Lung (tissue), 12 donors: ENCODE measurements around the gene GLUL. TPM values are rescaled to one million over a fixed set of nuclear protein-coding genes. Genes with fewer than 3 reads are reported as not detected.
"Not testable (repeated sequence)": the region's sequence is repeated elsewhere in the genome, so short reads cannot be mapped to it uniquely, and the experiment has no call there.

Experiments used
- ATAC-seq: fragments of 200-7000 bp; cut with Tn5 transposase; one replicate; pipeline ENCODE4 v1.9.1; 2020; ENCODE audit warnings: moderate number of reproducible peaks; ENCODE audit not compliant: insufficient read depth, low FRiP score
- DNase-seq, 3 donors: peaks; one replicate each; pipeline ENCODE4 v3.0.0-alpha.2; 2013 to 2017
- H3K27ac ChIP-seq, 2 donors: one replicate each; pipeline ENCODE4 v1.5.1; 2013; ENCODE audit warnings: mild to moderate bottlenecking in 2 of 2, moderate library complexity in 2 of 2, control low read depth in 1 of 2, inconsistent platforms in 1 of 2, low read depth in 1 of 2, low read length in 1 of 2
- H3K27me3 ChIP-seq, 3 donors: one replicate each; pipeline ENCODE4 v1.5.1; 2013; ENCODE audit warnings: low read length in 2 of 3; ENCODE audit not compliant: control insufficient read depth in 3 of 3, insufficient read depth in 3 of 3
- H3K36me3 ChIP-seq, 4 donors: one replicate each; pipeline ENCODE4 v1.5.1; 2013; ENCODE audit warnings: low read length in 4 of 4, mild to moderate bottlenecking in 1 of 4, moderate library complexity in 1 of 4; ENCODE audit not compliant: control insufficient read depth in 4 of 4, insufficient read depth in 4 of 4
- H3K4me1 ChIP-seq, 5 donors: one replicate each; pipeline ENCODE4 v1.5.1; 2013; ENCODE audit warnings: low read length in 5 of 5, mild to moderate bottlenecking in 2 of 5, moderate library complexity in 1 of 5; ENCODE audit not compliant: control insufficient read depth in 5 of 5, insufficient read depth in 5 of 5
- H3K4me3 ChIP-seq: one replicate; pipeline ENCODE4 v1.5.1; 2013; ENCODE audit warnings: mild to moderate bottlenecking, control low read depth, moderate library complexity
- H3K9ac ChIP-seq, 2 donors: one replicate each; pipeline ENCODE4 v1.5.1; 2013; ENCODE audit warnings: low read length in 2 of 2, control low read depth in 1 of 2; ENCODE audit not compliant: insufficient read depth in 1 of 2
- H3K9me3 ChIP-seq, 4 donors: one replicate each; pipeline ENCODE4 v1.5.1; 2013; ENCODE audit warnings: low read length in 3 of 4, mild to moderate bottlenecking in 1 of 4, moderate library complexity in 1 of 4; ENCODE audit not compliant: control insufficient read depth in 4 of 4, insufficient read depth in 3 of 4
- WGBS, 2 donors: extraction: QIAGEN DNeasy Blood & Tissue Kit; methylation state at CpG; one replicate each; pipeline ENCODE4 v1.1.7; 2013; 5-methylcytosine and 5-hydroxymethylcytosine counted together
- polyA plus RNA-seq, 2 donors: library from polyadenylated mRNA; stranded (reverse); fragments of 200-250 nt; gene quantifications; one replicate each; pipeline ENCODE4 v1.2.1, GENCODE V29; 2013
- total RNA-seq, 2 donors: library from RNA; depleted of rRNA in 1 of 2; stranded (reverse); fragments of >200 nt in 1 of 2; gene quantifications; one replicate each; pipeline ENCODE4 v1.2.1, GENCODE V29; 2014 to 2021
- TF ChIP-seq, protein P1 (sequence below): IDR thresholded peaks from 2 replicates; pipeline ENCODE4 v1.5.1; 2012; ENCODE audit warnings: mild to moderate bottlenecking; ENCODE audit errors: control extremely low read depth, extremely low read depth
- donor health status: control.
- donor health status: control.
- donor health status: Bipolar disorder and iron deficiency.
- donor health status: healthy.
- donor health status: DM: yes; HTN: yes; CAD: no.

The GLUL gene
- total and polyA plus RNA-seq, 4 donors: 209 to 2,889 (median 1,186) TPM

DNA sequence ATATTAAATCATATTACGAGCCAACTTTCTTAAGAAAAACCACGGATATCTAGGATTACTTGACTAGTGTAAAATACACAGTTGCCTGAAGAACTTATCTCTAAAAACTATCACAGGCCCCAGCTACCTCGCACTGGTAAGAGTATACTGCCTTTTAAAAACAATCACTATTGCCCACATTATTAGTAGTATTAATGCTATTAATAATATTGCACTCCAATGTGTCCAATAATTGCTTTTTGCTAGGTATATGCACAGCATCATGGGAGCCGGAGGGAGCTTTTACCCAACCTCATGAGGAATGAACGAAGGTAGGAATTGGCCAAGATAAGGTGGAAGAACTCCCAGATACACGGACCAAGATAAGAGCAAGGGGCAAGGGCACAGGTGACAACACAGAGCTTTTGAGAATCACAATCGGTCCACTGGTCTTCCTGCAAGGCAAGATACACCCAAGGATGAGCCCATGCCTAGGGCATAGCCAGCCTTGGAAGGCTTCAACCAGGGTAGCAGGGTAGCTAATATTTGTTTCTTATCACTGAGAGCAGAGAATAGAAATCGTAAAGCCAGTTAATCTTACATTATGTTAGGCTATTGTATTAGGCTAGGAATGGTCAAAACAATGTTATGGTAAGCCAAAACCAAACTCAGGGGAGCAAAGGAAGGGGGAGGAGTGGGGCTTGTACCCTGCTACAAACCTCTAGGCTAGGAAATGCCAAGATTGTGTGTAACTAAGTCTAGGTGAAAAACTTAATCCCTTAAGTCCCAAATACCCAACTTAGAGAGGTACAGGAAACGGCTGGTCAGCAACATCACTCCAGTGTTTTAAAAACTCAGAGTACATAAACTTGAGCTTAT lies 9.4 kb downstream of the GLUL start:
- Histone ChIP-seq H3K27me3 (no peaks in the 10 kb centered on the region), H3K9me3 (no peaks in the 10 kb centered on the region), H3K4me1 (peaks cover 0 to 13% (median 0%) of the 10 kb centered on the region in 5 donors), H3K27ac (no peak overlapping the region), H3K4me3 (no peak overlapping the region), H3K9ac (no peak overlapping the region), H3K36me3 (peaks cover 42 to 55% (median 47%) of the 10 kb centered on the region in 4 donors)
- 89 to 94% methylated on average over 9 of the region's 9 CpGs for WGBS, 2 donors
- ATAC-seq: no peak
- TF ChIP-seq, protein P1, sequence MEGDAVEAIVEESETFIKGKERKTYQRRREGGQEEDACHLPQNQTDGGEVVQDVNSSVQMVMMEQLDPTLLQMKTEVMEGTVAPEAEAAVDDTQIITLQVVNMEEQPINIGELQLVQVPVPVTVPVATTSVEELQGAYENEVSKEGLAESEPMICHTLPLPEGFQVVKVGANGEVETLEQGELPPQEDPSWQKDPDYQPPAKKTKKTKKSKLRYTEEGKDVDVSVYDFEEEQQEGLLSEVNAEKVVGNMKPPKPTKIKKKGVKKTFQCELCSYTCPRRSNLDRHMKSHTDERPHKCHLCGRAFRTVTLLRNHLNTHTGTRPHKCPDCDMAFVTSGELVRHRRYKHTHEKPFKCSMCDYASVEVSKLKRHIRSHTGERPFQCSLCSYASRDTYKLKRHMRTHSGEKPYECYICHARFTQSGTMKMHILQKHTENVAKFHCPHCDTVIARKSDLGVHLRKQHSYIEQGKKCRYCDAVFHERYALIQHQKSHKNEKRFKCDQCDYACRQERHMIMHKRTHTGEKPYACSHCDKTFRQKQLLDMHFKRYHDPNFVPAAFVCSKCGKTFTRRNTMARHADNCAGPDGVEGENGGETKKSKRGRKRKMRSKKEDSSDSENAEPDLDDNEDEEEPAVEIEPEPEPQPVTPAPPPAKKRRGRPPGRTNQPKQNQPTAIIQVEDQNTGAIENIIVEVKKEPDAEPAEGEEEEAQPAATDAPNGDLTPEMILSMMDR: no peak
- no peak for DNase-seq

DNA sequence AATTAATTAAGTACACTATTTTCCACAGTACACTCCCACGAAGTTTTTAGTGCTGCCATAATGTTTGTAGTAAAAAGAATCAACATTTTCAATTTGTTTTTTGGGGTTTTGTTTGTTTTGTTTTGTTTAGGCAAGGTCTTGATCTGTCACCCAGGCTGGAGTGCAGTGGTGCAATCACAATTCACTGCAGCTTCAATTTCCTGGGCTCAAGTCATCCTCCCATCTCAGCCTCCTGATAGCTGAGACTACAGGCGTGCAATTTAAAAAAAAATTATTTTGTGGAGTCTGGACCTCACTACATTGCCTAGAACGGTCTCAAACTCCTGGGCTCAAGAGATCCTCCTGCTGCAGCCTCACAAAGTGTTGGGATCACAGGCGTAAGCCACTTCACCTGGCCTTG lies 11.4 kb downstream of the GLUL start:
- DNase-seq: no peak
- Histone ChIP-seq H3K9ac (no peak overlapping the region), H3K27me3 (no peaks in the 10 kb centered on the region), H3K4me1 (peaks cover 0 to 7% (median 0%) of the 10 kb centered on the region in 5 donors), H3K36me3 (peaks cover 22 to 35% (median 27%) of the 10 kb centered on the region in 4 donors), H3K4me3 (no peak overlapping the region), H3K27ac (peak overlapping the region in 1 of 2 donors; percentile 7), H3K9me3 (no peaks in the 10 kb centered on the region)
- WGBS, 2 donors: 84 to 91% methylated on average over 4 of the region's 4 CpGs
- TF ChIP-seq, protein P1: no peak
- no peak for ATAC-seq

DNA sequence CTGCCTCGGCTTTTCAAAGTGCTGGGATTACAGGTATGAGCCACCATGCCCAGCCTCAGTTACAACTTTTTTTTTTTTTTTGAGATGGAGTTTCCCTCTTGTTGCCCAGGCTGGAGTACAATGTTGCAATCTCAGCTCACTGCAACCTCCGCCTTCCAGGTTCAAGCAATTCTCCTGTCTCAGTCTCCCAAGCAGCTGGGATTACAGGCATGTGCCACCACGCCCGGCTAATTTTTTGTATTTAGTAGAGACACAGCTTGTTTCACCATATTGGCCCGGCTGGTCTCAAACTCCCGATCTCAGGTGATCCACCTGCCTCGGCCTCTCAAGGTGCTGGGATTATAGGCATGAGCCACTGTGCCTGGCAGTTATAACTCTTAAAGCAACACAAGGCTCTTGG lies 11.8 kb downstream of the GLUL start:
- not testable (repeated sequence) for H3K27ac ChIP-seq, DNase-seq, H3K9ac ChIP-seq, H3K4me1 ChIP-seq, H3K27me3 ChIP-seq, H3K9me3 ChIP-seq, ATAC-seq, H3K4me3 ChIP-seq
- WGBS, 2 donors: 76 to 83% methylated on average over 7 of the region's 7 CpGs
- H3K36me3 ChIP-seq: peaks cover 20 to 32% (median 25%) of the 10 kb centered on the region in 4 donors

DNA sequence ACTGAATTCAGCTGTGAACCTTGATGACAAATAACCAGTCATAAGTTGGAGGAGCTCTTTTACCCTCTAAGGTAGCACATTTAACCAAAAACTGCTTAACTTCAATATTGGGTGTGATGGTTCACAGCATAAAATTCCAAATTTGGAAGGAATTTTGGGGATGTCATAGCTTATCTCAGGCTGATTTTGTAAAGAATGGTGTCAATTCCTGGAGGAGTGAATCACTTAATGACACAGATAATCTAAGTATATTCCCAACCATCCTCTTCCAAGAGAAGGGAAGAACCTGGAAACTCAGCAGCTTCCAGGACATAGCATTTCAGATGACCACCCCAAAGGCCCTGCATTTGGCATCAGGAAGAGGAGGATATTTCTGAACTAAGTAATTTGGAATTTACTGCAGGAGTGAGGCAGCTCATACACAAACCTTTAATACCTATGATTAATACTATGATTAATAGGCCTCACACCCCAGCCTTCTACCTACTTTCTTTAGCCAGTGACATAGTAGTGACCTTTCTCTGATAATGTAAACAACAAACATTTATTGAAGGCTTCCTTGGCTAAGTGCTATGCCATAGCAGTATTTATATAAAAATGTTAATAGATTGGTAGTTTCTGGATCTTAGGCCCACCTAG lies 14.5 kb downstream of the GLUL start:
- Histone ChIP-seq H3K27ac (peak overlapping the region in 1 of 2 donors; percentile 24), H3K9ac (no peak overlapping the region), H3K36me3 (peaks cover 2 to 9% (median 3%) of the 10 kb centered on the region in 4 donors), H3K9me3 (no peaks in the 10 kb centered on the region), H3K4me3 (no peak overlapping the region), H3K27me3 (no peaks in the 10 kb centered on the region), H3K4me1 (peaks cover 0 to 6% (median 0%) of the 10 kb centered on the region in 5 donors)
- ATAC-seq (no peak), DNase-seq (no peak)
- TF ChIP-seq, protein P1: no peak
